OCI-LY1 (cell line): ENCODE data around the gene OPRD1.

Experiments
- CTCF ChIP-seq: fragments of 200-600 bp; sonication (generic), shearing (Covaris generic); IDR thresholded peaks from 2 replicates; pipeline ENCODE4 v1.5.1; 2017; ENCODE audit warnings: mild to moderate bottlenecking, antibody characterized with exemption, low read length, moderate library complexity, mixed read lengths
- EZH2 ChIP-seq: fragments of 200-600 bp; sonication (generic), shearing (Covaris generic); IDR thresholded peaks from 2 replicates; pipeline ENCODE4 v1.8.0; 2017; ENCODE audit warnings: borderline replicate concordance, mixed run types, mild to moderate bottlenecking, antibody characterized with exemption, low read length, moderate library complexity, mixed read lengths

- TF ChIP-seq CTCF (no peak), EZH2 (no peak)
These were observed 32.1 kb upstream of the OPRD1 start for GRCh38 chr1:28779751-28780408.
